Liver (tissue), 9 donors: ENCODE data around the gene FUBP3. TPM values are rescaled to one million over a fixed set of nuclear protein-coding genes. Genes with fewer than 3 reads are reported as not detected.

Experiments
- DNase-seq: peaks from one replicate; pipeline ENCODE4 v3.0.0-alpha.2; 2017; ENCODE audit warnings: low spot score
- H3K27ac ChIP-seq, 2 donors: one replicate each; pipeline ENCODE4 v1.7.0; 2013; ENCODE audit warnings: inconsistent platforms in 2 of 2, low read length in 2 of 2, control low read depth in 1 of 2, low read depth in 1 of 2, mild to moderate bottlenecking in 1 of 2
- H3K27me3 ChIP-seq, 4 donors: one replicate each; pipeline versions ENCODE4 v1.6.1 to v1.7.0; 2013; ENCODE audit warnings: low read length in 3 of 4, inconsistent platforms in 1 of 4, mild to moderate bottlenecking in 1 of 4, moderate library complexity in 1 of 4; ENCODE audit not compliant: control insufficient read depth in 4 of 4, insufficient read depth in 4 of 4
- H3K36me3 ChIP-seq, 4 donors: one replicate each; pipeline versions ENCODE4 v1.6.1 to v1.7.0; 2013; ENCODE audit warnings: low read length in 3 of 4, mild to moderate bottlenecking in 3 of 4, low read depth in 1 of 4, moderate library complexity in 1 of 4; ENCODE audit not compliant: control insufficient read depth in 4 of 4, insufficient read depth in 3 of 4
- H3K4me1 ChIP-seq, 4 donors: one replicate each; pipeline versions ENCODE4 v1.6.1 to v1.7.0; 2013; ENCODE audit warnings: low read length in 3 of 4, mild to moderate bottlenecking in 3 of 4, moderate library complexity in 1 of 4; ENCODE audit not compliant: control insufficient read depth in 4 of 4, insufficient read depth in 4 of 4
- H3K4me3 ChIP-seq, 3 donors: one replicate each; pipeline versions ENCODE4 v1.6.1 to v1.7.0; 2013; ENCODE audit warnings: low read length in 3 of 3, control low read depth in 1 of 3, low read depth in 1 of 3, mild to moderate bottlenecking in 1 of 3
- H3K9ac ChIP-seq, 2 donors: one replicate each; pipeline ENCODE4 v1.7.0; 2013; ENCODE audit warnings: low read length in 2 of 2, mild to moderate bottlenecking in 2 of 2, moderate library complexity in 2 of 2, control low read depth in 1 of 2, low read depth in 1 of 2
- H3K9me3 ChIP-seq, 4 donors: one replicate each; pipeline versions ENCODE4 v1.6.1 to v1.7.0; 2013; ENCODE audit warnings: low read length in 3 of 4; ENCODE audit not compliant: control insufficient read depth in 4 of 4
- EGR1 ChIP-seq, 2 donors: IDR thresholded peaks; 2 replicates each; pipeline ENCODE4 v1.6.1; 2016 to 2018; ENCODE audit warnings: antibody characterized with exemption in 2 of 2, low read depth in 2 of 2
- FOXA1 ChIP-seq: IDR thresholded peaks from 2 replicates; pipeline ENCODE4 v1.6.1; 2016; ENCODE audit warnings: antibody characterized with exemption
- FOXA2 ChIP-seq: IDR thresholded peaks from 2 replicates; pipeline ENCODE4 v1.6.1; 2016; ENCODE audit warnings: antibody characterized with exemption
- GABPA ChIP-seq, 2 donors: IDR thresholded peaks in 1 of 2; conservative IDR thresholded peaks in 1 of 2; 2 replicates each; pipeline ENCODE4 v1.6.1; 2016; ENCODE audit warnings: antibody characterized with exemption in 2 of 2, mild to moderate bottlenecking in 1 of 2, moderate library complexity in 1 of 2
- HNF4A ChIP-seq, 2 donors: conservative IDR thresholded peaks; 2 replicates each; pipeline ENCODE4 v1.6.1; 2016; ENCODE audit warnings: antibody characterized with exemption in 2 of 2, mild to moderate bottlenecking in 2 of 2
- HNF4G ChIP-seq: IDR thresholded peaks from 2 replicates; pipeline ENCODE4 v1.6.1; 2016; ENCODE audit warnings: antibody characterized with exemption
- JUND ChIP-seq, 2 donors: IDR thresholded peaks; 2 replicates each; pipeline ENCODE4 v1.6.1; 2016; ENCODE audit warnings: antibody characterized with exemption in 2 of 2
- NR2F2 ChIP-seq: IDR thresholded peaks from 2 replicates; pipeline ENCODE4 v1.6.1; 2016; ENCODE audit warnings: antibody characterized with exemption
- RAD21 ChIP-seq, 2 donors: IDR thresholded peaks; 2 replicates each; pipeline ENCODE4 v1.6.1; 2016; ENCODE audit warnings: antibody characterized with exemption in 2 of 2, mild to moderate bottlenecking in 2 of 2
- RXRA ChIP-seq, 2 donors: IDR thresholded peaks; 2 replicates each; pipeline ENCODE4 v1.6.1; 2017 to 2018; ENCODE audit warnings: antibody characterized with exemption in 2 of 2, mild to moderate bottlenecking in 1 of 2
- SP1 ChIP-seq: IDR thresholded peaks from 2 replicates; pipeline ENCODE4 v1.6.1; 2018; ENCODE audit warnings: antibody characterized with exemption, mild to moderate bottlenecking
- TAF1 ChIP-seq: conservative IDR thresholded peaks from 2 replicates; pipeline ENCODE4 v1.6.1; 2016; ENCODE audit warnings: antibody characterized with exemption, mild to moderate bottlenecking
- YY1 ChIP-seq: IDR thresholded peaks from 2 replicates; pipeline ENCODE4 v1.6.1; 2016; ENCODE audit warnings: antibody characterized with exemption, mild to moderate bottlenecking
- WGBS: extraction: QIAGEN DNeasy Blood & Tissue Kit; methylation state at CpG from one replicate; pipeline ENCODE4 v1.1.7; 2013; 5-methylcytosine and 5-hydroxymethylcytosine counted together
- polyA plus RNA-seq, 2 donors: library from polyadenylated mRNA; stranded (reverse) in 1 of 2; unstranded in 1 of 2; fragments of 200-250 nt in 1 of 2; fragments of >200 nt in 1 of 2; fragmentation: Nextera tagmentation in 1 of 2; extraction: Ambion mirVana in 1 of 2; gene quantifications; one replicate each; pipeline versions ENCODE4 v1.2.1 to v1.2.3, GENCODE V29; 2013 to 2015
- total RNA-seq, 2 donors: library from RNA; depleted of rRNA; stranded (reverse); fragments of >200 nt; gene quantifications; one replicate each; pipeline ENCODE4 v1.2.3, GENCODE V29; 2014
- TF ChIP-seq, protein P1 (sequence below): IDR thresholded peaks from 2 replicates; pipeline ENCODE4 v1.6.1; 2016; ENCODE audit warnings: antibody characterized with exemption
- TF ChIP-seq, protein P2 (sequence below): IDR thresholded peaks from 2 replicates; pipeline ENCODE4 v1.6.1; 2016; ENCODE audit warnings: antibody characterized with exemption
- TF ChIP-seq, protein P3 (sequence below): IDR thresholded peaks from 2 replicates; pipeline ENCODE4 v1.6.1; 2016; ENCODE audit warnings: antibody characterized with exemption, mild to moderate bottlenecking
- TF ChIP-seq, protein P4 (sequence below): IDR thresholded peaks from 2 replicates; pipeline ENCODE4 v1.6.1; 2016; ENCODE audit warnings: antibody characterized with exemption
- TF ChIP-seq, protein P5 (sequence below): fragments of 150-350 bp; IDR thresholded peaks from 2 replicates; pipeline ENCODE4 v1.5.1; 2017; ENCODE audit warnings: improper control_type of control experiment, low read depth, low read length; ENCODE audit not compliant: missing input control
- donor health status: healthy.
- donor health status: healthy.
- donor health status: healthy.
- donor health status: healthy.
- donor health status: healthy.

The FUBP3 gene
- total and polyA plus RNA-seq, 4 donors = 16.1 to 39.0 (median 24.8) TPM

DNA sequence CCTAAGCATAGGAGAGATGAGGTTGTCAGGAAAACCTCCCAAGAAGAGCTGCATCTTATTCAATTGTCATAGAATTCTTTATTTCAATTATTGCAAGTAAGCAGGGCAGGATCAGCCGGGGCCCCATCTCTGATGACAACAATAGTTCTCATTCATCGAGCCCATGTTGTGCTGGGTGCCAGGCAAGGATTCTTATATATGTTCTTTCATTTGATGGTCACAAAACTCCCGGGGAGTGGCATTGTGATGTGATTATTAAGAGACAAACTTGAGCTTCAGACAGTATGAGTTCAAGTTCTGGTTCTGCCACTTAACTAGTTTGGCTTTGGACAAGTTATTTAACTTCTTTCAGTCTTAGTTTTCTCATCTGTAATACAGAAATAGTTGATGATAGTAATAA, 8.5 kb downstream of the FUBP3 start:
- TF ChIP-seq FOXA2 (no peak), YY1 (no peak), JUND (IDR thresholded peaks at IDR 0.05) (no peak), NR2F2 (no peak), FOXA1 (no peak), HNF4A (conservative IDR thresholded peaks at IDR 0.05) (no peak), HNF4G (no peak), EGR1 (IDR thresholded peaks at IDR 0.05; ENCODE audit: low read depth in 2 of 2) (no peak), SP1 (no peak)
- TF ChIP-seq, protein P1, sequence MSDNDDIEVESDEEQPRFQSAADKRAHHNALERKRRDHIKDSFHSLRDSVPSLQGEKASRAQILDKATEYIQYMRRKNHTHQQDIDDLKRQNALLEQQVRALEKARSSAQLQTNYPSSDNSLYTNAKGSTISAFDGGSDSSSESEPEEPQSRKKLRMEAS = no peak
- TF ChIP-seq, protein P2, sequence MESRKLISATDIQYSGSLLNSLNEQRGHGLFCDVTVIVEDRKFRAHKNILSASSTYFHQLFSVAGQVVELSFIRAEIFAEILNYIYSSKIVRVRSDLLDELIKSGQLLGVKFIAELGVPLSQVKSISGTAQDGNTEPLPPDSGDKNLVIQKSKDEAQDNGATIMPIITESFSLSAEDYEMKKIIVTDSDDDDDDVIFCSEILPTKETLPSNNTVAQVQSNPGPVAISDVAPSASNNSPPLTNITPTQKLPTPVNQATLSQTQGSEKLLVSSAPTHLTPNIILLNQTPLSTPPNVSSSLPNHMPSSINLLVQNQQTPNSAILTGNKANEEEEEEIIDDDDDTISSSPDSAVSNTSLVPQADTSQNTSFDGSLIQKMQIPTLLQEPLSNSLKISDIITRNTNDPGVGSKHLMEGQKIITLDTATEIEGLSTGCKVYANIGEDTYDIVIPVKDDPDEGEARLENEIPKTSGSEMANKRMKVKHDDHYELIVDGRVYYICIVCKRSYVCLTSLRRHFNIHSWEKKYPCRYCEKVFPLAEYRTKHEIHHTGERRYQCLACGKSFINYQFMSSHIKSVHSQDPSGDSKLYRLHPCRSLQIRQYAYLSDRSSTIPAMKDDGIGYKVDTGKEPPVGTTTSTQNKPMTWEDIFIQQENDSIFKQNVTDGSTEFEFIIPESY = no peak
- TF ChIP-seq, protein P3, sequence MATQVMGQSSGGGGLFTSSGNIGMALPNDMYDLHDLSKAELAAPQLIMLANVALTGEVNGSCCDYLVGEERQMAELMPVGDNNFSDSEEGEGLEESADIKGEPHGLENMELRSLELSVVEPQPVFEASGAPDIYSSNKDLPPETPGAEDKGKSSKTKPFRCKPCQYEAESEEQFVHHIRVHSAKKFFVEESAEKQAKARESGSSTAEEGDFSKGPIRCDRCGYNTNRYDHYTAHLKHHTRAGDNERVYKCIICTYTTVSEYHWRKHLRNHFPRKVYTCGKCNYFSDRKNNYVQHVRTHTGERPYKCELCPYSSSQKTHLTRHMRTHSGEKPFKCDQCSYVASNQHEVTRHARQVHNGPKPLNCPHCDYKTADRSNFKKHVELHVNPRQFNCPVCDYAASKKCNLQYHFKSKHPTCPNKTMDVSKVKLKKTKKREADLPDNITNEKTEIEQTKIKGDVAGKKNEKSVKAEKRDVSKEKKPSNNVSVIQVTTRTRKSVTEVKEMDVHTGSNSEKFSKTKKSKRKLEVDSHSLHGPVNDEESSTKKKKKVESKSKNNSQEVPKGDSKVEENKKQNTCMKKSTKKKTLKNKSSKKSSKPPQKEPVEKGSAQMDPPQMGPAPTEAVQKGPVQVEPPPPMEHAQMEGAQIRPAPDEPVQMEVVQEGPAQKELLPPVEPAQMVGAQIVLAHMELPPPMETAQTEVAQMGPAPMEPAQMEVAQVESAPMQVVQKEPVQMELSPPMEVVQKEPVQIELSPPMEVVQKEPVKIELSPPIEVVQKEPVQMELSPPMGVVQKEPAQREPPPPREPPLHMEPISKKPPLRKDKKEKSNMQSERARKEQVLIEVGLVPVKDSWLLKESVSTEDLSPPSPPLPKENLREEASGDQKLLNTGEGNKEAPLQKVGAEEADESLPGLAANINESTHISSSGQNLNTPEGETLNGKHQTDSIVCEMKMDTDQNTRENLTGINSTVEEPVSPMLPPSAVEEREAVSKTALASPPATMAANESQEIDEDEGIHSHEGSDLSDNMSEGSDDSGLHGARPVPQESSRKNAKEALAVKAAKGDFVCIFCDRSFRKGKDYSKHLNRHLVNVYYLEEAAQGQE = no peak
- H3K27me3 ChIP-seq = no peaks in the 10 kb centered on the region
- no peaks in the 10 kb centered on the region for H3K9me3 ChIP-seq
- peaks cover 0 to 4% (median 2%) of the 10 kb centered on the region in 4 donors for H3K36me3 ChIP-seq
- DNase-seq = no peak
- no peak overlapping the region for H3K4me3 ChIP-seq
- 91% methylated on average over 3 of the region's 3 CpGs for whole genome bisulfite sequencing
- no peak overlapping the region for H3K9ac ChIP-seq
- peaks cover 5 to 25% (median 19%) of the 10 kb centered on the region in 4 donors for H3K4me1 ChIP-seq
- H3K27ac ChIP-seq = no peak overlapping the region

DNA sequence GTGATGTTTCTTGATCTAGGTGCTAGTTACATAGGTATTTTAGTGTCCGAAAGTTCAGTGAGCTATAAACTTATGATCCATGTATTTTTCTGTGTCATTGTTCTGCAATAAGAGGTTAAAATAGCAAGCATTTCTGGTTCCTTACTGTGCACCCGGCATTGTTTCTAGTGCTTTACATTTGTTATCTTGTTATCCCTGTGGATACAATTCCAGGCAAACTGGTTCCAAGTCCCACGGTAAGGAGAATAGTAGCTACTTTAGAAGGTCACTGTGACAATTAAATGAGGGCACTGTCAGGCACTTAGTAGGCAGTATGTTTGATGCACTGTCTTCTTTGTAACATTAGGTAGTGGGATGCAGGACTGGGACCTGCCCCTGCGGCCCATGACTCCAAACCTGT, 9.0 kb downstream of the FUBP3 start:
- Histone ChIP-seq H3K27me3 (no peaks in the 10 kb centered on the region), H3K4me1 (peaks cover 5 to 29% (median 23%) of the 10 kb centered on the region in 4 donors), H3K4me3 (no peak overlapping the region), H3K9me3 (no peaks in the 10 kb centered on the region), H3K9ac (no peak overlapping the region), H3K27ac (no peak overlapping the region), H3K36me3 (peaks cover 0 to 2% (median under 1%) of the 10 kb centered on the region in 4 donors)
- WGBS = 88% methylated on average over 4 of the region's 4 CpGs
- no peak for DNase-seq
- TF ChIP-seq SP1 (no peak), FOXA2 (no peak), HNF4G (no peak), NR2F2 (no peak), HNF4A (conservative IDR thresholded peaks at IDR 0.05) (no peak), EGR1 (IDR thresholded peaks at IDR 0.05; ENCODE audit: low read depth in 2 of 2) (no peak), YY1 (no peak), TAF1 (no peak), JUND (IDR thresholded peaks at IDR 0.05) (no peak), RXRA (IDR thresholded peaks at IDR 0.05) (no peak), GABPA (IDR thresholded peaks at IDR 0.05 in 1 of 2, conservative IDR thresholded peaks at IDR 0.05 in 1 of 2) (no peak), RAD21 (IDR thresholded peaks at IDR 0.05) (no peak), FOXA1 (no peak)
- TF ChIP-seq, protein P3 = no peak
- TF ChIP-seq, protein P4, sequence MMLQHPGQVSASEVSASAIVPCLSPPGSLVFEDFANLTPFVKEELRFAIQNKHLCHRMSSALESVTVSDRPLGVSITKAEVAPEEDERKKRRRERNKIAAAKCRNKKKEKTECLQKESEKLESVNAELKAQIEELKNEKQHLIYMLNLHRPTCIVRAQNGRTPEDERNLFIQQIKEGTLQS = no peak
- TF ChIP-seq, protein P1 = no peak
- TF ChIP-seq, protein P5, sequence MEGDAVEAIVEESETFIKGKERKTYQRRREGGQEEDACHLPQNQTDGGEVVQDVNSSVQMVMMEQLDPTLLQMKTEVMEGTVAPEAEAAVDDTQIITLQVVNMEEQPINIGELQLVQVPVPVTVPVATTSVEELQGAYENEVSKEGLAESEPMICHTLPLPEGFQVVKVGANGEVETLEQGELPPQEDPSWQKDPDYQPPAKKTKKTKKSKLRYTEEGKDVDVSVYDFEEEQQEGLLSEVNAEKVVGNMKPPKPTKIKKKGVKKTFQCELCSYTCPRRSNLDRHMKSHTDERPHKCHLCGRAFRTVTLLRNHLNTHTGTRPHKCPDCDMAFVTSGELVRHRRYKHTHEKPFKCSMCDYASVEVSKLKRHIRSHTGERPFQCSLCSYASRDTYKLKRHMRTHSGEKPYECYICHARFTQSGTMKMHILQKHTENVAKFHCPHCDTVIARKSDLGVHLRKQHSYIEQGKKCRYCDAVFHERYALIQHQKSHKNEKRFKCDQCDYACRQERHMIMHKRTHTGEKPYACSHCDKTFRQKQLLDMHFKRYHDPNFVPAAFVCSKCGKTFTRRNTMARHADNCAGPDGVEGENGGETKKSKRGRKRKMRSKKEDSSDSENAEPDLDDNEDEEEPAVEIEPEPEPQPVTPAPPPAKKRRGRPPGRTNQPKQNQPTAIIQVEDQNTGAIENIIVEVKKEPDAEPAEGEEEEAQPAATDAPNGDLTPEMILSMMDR = no peak
